GM12878 (cell line): ENCODE data around the gene DNTT. TPM values are rescaled to one million over a fixed set of nuclear protein-coding genes. Genes with fewer than 3 reads are reported as not detected.

Source experiments
- ATAC-seq: fragments of 200-7000 bp; cut with Tn5 transposase; 3 replicates; pipeline ENCODE4 v1.9.1; 2020; ENCODE audit warnings: mild to moderate bottlenecking, moderate library complexity
- BruUV-seq: library from RNA; stranded (reverse); fragments of 400-500 nt; replicated peaks from 2 replicates; lab custom pipeline; 2021; lab: Mats Ljungman, UMichigan
- CTCF ChIA-PET: fragments of 300-600 bp; sonication (Branson Sonifier 250); formaldehyde crosslinking; extraction: SDS; loops from one replicate; lab custom pipeline; 2021; ENCODE audit warnings: inconsistent platforms; lab: Yijun Ruan, JAX
- POLR2A ChIA-PET: fragments of 350-600 bp; formaldehyde crosslinking; extraction: SDS; loops from one replicate; lab custom pipeline; 2021; ENCODE audit warnings: inconsistent platforms; lab: Charles Lee
- RAD21 ChIA-PET: fragments of 300-600 bp; sonication (Branson Sonifier 250); formaldehyde crosslinking; loops from one replicate; lab custom pipeline; 2023; ENCODE audit warnings: antibody characterized with exemption; ENCODE audit not compliant: unreplicated experiment; lab: Charles Lee
- SMC1A ChIA-PET: fragments of 300-600 bp; sonication (Branson Sonifier 250); formaldehyde crosslinking; loops from one replicate; lab custom pipeline; 2023; ENCODE audit not compliant: unreplicated experiment, uncharacterized antibody; lab: Charles Lee
- DNase-seq: peaks from one replicate; pipeline ENCODE4 v3.0.0-alpha.2; 2011; ENCODE audit warnings: low read depth, low spot score
- FAIRE-seq: peaks from 3 replicates; lab custom pipeline; 2011; peaks lifted over from hg19 to GRCh38; lab: Jason Lieb, UNC
- H2AFZ ChIP-seq: 2 replicates; pipeline ENCODE4 v1.6.0; 2011; ENCODE audit warnings: low read depth, low read length, control low read depth; ENCODE audit not compliant: control insufficient read depth
- H3K27ac ChIP-seq: 2 replicates; pipeline ENCODE4 v1.5.1; 2011; ENCODE audit warnings: control low read depth; ENCODE audit not compliant: control insufficient read depth, insufficient read depth
- H3K27me3 ChIP-seq, 2 experiments: replicated peaks in 1 of 2; 2 replicates each; pipeline versions ENCODE4 v1.6.0 to v1.6.1; 2011; ENCODE audit warnings: low read length in 1 of 2; ENCODE audit not compliant: control insufficient read depth in 2 of 2, insufficient read depth in 2 of 2
- H3K36me3 ChIP-seq, 2 experiments: 2 replicates each; pipeline ENCODE4 v1.5.1; 2011; ENCODE audit warnings: low read length in 1 of 2; ENCODE audit not compliant: control insufficient read depth in 2 of 2, insufficient read depth in 2 of 2
- H3K4me1 ChIP-seq: 2 replicates; pipeline ENCODE4 v1.6.1; 2011; ENCODE audit warnings: mild to moderate bottlenecking, low read length, moderate library complexity, mixed read lengths; ENCODE audit not compliant: control insufficient read depth, insufficient read depth
- H3K4me2 ChIP-seq: 2 replicates; pipeline ENCODE4 v1.6.0; 2011; ENCODE audit warnings: control low read depth; ENCODE audit not compliant: control insufficient read depth, insufficient read depth
- H3K4me3 ChIP-seq: fragments of 200-600 bp; sonication (generic); 2 replicates; pipeline ENCODE4 v1.5.1; 2016
- H3K79me2 ChIP-seq: 2 replicates; pipeline ENCODE4 v1.6.0; 2011; ENCODE audit warnings: low read length; ENCODE audit not compliant: control insufficient read depth, insufficient read depth
- H3K9ac ChIP-seq: 2 replicates; pipeline ENCODE4 v1.8.0; 2011; ENCODE audit warnings: low read length, control low read depth, mixed read lengths; ENCODE audit not compliant: control insufficient read depth, insufficient read depth
- H3K9me3 ChIP-seq: replicated peaks from 3 replicates; pipeline ENCODE4 v1.5.1; 2011; ENCODE audit warnings: mild to moderate bottlenecking, low read length; ENCODE audit not compliant: control insufficient read depth, insufficient read depth
- H4K20me1 ChIP-seq: 2 replicates; pipeline ENCODE4 v1.6.0; 2011; ENCODE audit not compliant: control insufficient read depth, insufficient read depth
- BCL11A ChIP-seq: IDR thresholded peaks from 2 replicates; pipeline ENCODE4 v1.6.1; 2011; ENCODE audit warnings: low read depth, low read length
- CBX3 ChIP-seq: fragments of 200-600 bp; sonication (generic); IDR thresholded peaks from 2 replicates; pipeline ENCODE4 v1.6.1; 2016; ENCODE audit warnings: low read depth, borderline replicate concordance
- KAT2A ChIP-seq: conservative IDR thresholded peaks from 2 replicates; pipeline ENCODE4 v1.6.1; 2011; ENCODE audit warnings: low read depth, low read length; ENCODE audit not compliant: control insufficient read depth
- KLF5 ChIP-seq: fragments of 450-650 bp; IDR thresholded peaks from 2 replicates; pipeline ENCODE4 v1.6.1; 2014; ENCODE audit warnings: mild to moderate bottlenecking; ENCODE audit not compliant: partially characterized antibody
- MTA3 ChIP-seq: IDR thresholded peaks from 2 replicates; pipeline ENCODE4 v1.6.1; 2012; ENCODE audit warnings: low read length, inconsistent platforms, borderline replicate concordance
- NR2C1 ChIP-seq: fragments of 450-650 bp; IDR thresholded peaks from 2 replicates; pipeline ENCODE4 v1.6.1; 2017; ENCODE audit warnings: antibody characterized with exemption, mild to moderate bottlenecking, moderate library complexity
- RBBP5 ChIP-seq: fragments of 200-600 bp; sonication (generic); conservative IDR thresholded peaks from 2 replicates; pipeline ENCODE4 v1.6.1; 2016
- RFX5 ChIP-seq: IDR thresholded peaks from 2 replicates; pipeline ENCODE4 v1.6.1; 2011; ENCODE audit warnings: low read depth, low read length, improper control_type of control experiment
- ZNF592 ChIP-seq: fragments of 450-650 bp; IDR thresholded peaks from 2 replicates; pipeline ENCODE4 v1.6.1; 2017; ENCODE audit warnings: mild to moderate bottlenecking, moderate library complexity
- WGBS: methylation state at CpG from one replicate; pipeline ENCODE4 v1.1.6; 2016; ENCODE audit warnings: low lambda C conversion rate; ENCODE audit not compliant: insufficient replicate concordance, insufficient coverage; ENCODE audit errors: missing lambda C conversion rate; 5-methylcytosine and 5-hydroxymethylcytosine counted together
- in situ Hi-C: fragments of 300-500 bp; cut with MboI; formaldehyde crosslinking; loops from 9 replicates; pipeline ENCODE4 v1.14.3; 2018; ENCODE audit warnings: mixed read lengths
- intact Hi-C: fragments of 100-400 bp; cut with micrococcal nuclease; formaldehyde crosslinking; loops from one replicate; pipeline ENCODE4 v1.14.2; 2022; ENCODE audit not compliant: unreplicated experiment
- polyA plus RNA-seq, 11 experiments: library from polyadenylated mRNA; depleted of rRNA in 4 of 11; unstranded in 6 of 11; stranded (reverse) in 5 of 11; fragments of >200 nt; fragmentation: Nextera tagmentation in 4 of 11; fragmentation: Illumina TruSeq in 1 of 11; extraction: Ambion mirVana in 4 of 11; extraction: Trizol in 1 of 11; gene quantifications; 1 replicate in 1 of 11; 2 replicates in 10 of 11; pipeline versions ENCODE4 v1.2.1 to v1.2.3, GENCODE V29; 2011 to 2016; ENCODE audit warnings: inconsistent platforms in 2 of 11, missing spikeins in 2 of 11, low read depth in 1 of 11
- total RNA-seq, 4 experiments: library from RNA; depleted of rRNA in 3 of 4; stranded (reverse); fragments of >200 nt in 3 of 4; fragmentation: Illumina TruSeq in 1 of 4; extraction: Trizol in 1 of 4; gene quantifications; 2 replicates each; pipeline versions ENCODE4 v1.2.1 to v1.2.3, GENCODE V29; 2013 to 2021
- TF ChIP-seq, protein P1 (sequence below): IDR thresholded peaks from 2 replicates; pipeline ENCODE4 v1.6.1; 2011; ENCODE audit warnings: mild to moderate bottlenecking, low read depth, low read length, moderate library complexity; ENCODE audit not compliant: insufficient replicate concordance
- TF ChIP-seq, protein P2 (sequence below): IDR thresholded peaks from 2 replicates; pipeline ENCODE4 v1.6.1; 2012; ENCODE audit warnings: low read depth, low read length, improper control_type of control experiment

Gene DNTT
- total and polyA plus RNA-seq, 10 of the 15 experiments (the other 5 are each of a cell fraction or from before 2014, with no cell fraction given): 0.06 to 0.13 (median 0.09) TPM; not detected in 5

- no peak for TF ChIP-seq KAT2A
- no peak for TF ChIP-seq ZNF592
Measured at GRCh38 chr10:96325719-96326373, 21.6 kb downstream of the DNTT start (continued).

GRCh38 chr10:96327462-96327861 lies 23.2 kb downstream of the DNTT start:
- TF ChIP-seq, protein P1, sequence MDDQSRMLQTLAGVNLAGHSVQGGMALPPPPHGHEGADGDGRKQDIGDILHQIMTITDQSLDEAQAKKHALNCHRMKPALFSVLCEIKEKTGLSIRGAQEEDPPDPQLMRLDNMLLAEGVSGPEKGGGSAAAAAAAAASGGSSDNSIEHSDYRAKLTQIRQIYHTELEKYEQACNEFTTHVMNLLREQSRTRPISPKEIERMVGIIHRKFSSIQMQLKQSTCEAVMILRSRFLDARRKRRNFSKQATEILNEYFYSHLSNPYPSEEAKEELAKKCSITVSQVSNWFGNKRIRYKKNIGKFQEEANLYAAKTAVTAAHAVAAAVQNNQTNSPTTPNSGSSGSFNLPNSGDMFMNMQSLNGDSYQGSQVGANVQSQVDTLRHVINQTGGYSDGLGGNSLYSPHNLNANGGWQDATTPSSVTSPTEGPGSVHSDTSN: no peak
- no peak for TF ChIP-seq NR2C1
- TF ChIP-seq RBBP5: no peak
- TF ChIP-seq MTA3: no peak
- TF ChIP-seq CBX3: no peak
- no peak for TF ChIP-seq BCL11A
- TF ChIP-seq KLF5: no peak
- TF ChIP-seq RFX5: no peak
- TF ChIP-seq, protein P2, sequence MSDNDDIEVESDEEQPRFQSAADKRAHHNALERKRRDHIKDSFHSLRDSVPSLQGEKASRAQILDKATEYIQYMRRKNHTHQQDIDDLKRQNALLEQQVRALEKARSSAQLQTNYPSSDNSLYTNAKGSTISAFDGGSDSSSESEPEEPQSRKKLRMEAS: no peak
- no peaks in the 10 kb centered on the region for H3K79me2 ChIP-seq
- in situ Hi-C loops: loop anchor here (10.0 kb wide), 1 partner anchor 303 kb away; no protein-coding TSS in a partner anchor
- DNase-seq: no peak
- POLR2A ChIA-PET: no interaction called here
- no peaks in the 10 kb centered on the region; a peak in 1 of 4 replicates for H3K27me3 ChIP-seq
- WGBS: 67% methylated on average over 7 of the region's 7 CpGs
- H3K4me1 ChIP-seq: peaks cover 16% of the 10 kb centered on the region
- H3K4me3 ChIP-seq: no peak overlapping the region
- no peak overlapping the region for H3K9ac ChIP-seq
- no peaks in the 10 kb centered on the region for H3K9me3 ChIP-seq
- H3K36me3 ChIP-seq: no peaks in the 10 kb centered on the region
- no peak overlapping the region for H3K27ac ChIP-seq
- intact Hi-C loops: no loop called here
- CTCF ChIA-PET: interaction anchor here (1.3 to 1.7 kb wide), 3 partner anchors 8 to 98 kb away, joined by 4 to 6 read pairs (median 4); no protein-coding TSS in a partner anchor
- no peak overlapping the region for H3K4me2 ChIP-seq
- BruUV-seq: no TSS peak
- no peak for FAIRE-seq
- H4K20me1 ChIP-seq: no peaks in the 10 kb centered on the region
- H2AFZ ChIP-seq: no peak overlapping the region
- no peak for ATAC-seq
- SMC1A ChIA-PET: interaction anchor here (0.6 to 1.8 kb wide), 2 partner anchors 11 to 261 kb away, joined by 3 to 4 read pairs; no protein-coding TSS in a partner anchor
- RAD21 ChIA-PET: no interaction called here
